Endothelial cell of umbilical vein (primary cell): ENCODE data around the gene GAL. TPM values are rescaled to one million over a fixed set of nuclear protein-coding genes. Genes with fewer than 3 reads are reported as not detected.

ENCODE experiments used
- BruUV-seq: library from RNA; stranded (reverse); fragments of 400-500 nt; replicated peaks from 2 replicates; lab custom pipeline; 2021; lab: Mats Ljungman, UMichigan
- CTCF ChIA-PET: fragments of 300-600, 350-600 bp; sonication (Branson Sonifier 250); formaldehyde crosslinking; loops from one replicate; lab custom pipeline; 2021; ENCODE audit warnings: antibody characterized with exemption, inconsistent platforms; lab: Charles Lee
- POLR2A ChIA-PET: fragments of 300-600, 350-600 bp; sonication (Branson Sonifier 250); formaldehyde crosslinking; loops from one replicate; lab custom pipeline; 2021; ENCODE audit warnings: antibody characterized with exemption, inconsistent platforms; lab: Charles Lee
- DNase-seq: peaks from one replicate; pipeline ENCODE4 v3.0.0-alpha.2; 2011; ENCODE audit warnings: low read depth, low spot score
- FAIRE-seq: peaks from 2 replicates; lab custom pipeline; 2011; peaks lifted over from hg19 to GRCh38; lab: Jason Lieb, UNC
- H2AFZ ChIP-seq: 2 replicates; pipeline ENCODE4 v1.6.0; 2012; ENCODE audit warnings: low read depth, low read length, control low read depth, inconsistent platforms
- H3K27ac ChIP-seq: 2 replicates; pipeline ENCODE4 v1.5.1; 2011; ENCODE audit warnings: low read depth, mild to moderate bottlenecking, control low read depth, low read length, moderate library complexity; ENCODE audit not compliant: insufficient read depth
- H3K27me3 ChIP-seq, 2 experiments: 2 replicates each; pipeline versions ENCODE4 v1.6.0 to v1.6.1; 2011; ENCODE audit warnings: low read length in 2 of 2, mixed read lengths in 1 of 2; ENCODE audit not compliant: control insufficient read depth in 2 of 2, insufficient read depth in 2 of 2
- H3K36me3 ChIP-seq, 2 experiments: 2 replicates in 1 of 2; 3 replicates in 1 of 2; pipeline ENCODE4 v1.5.1; 2011; ENCODE audit warnings: low read length in 2 of 2, mild to moderate bottlenecking in 1 of 2, moderate library complexity in 1 of 2; ENCODE audit not compliant: control insufficient read depth in 2 of 2, insufficient read depth in 2 of 2; ENCODE audit errors: extremely low read depth in 1 of 2
- H3K4me1 ChIP-seq: 3 replicates; pipeline ENCODE4 v1.5.1; 2011; ENCODE audit warnings: mild to moderate bottlenecking, low read length; ENCODE audit not compliant: control insufficient read depth, insufficient read depth; ENCODE audit errors: extremely low read depth
- H3K4me2 ChIP-seq: 2 replicates; pipeline ENCODE4 v1.6.1; 2011; ENCODE audit warnings: low read length, control low read depth, mixed read lengths; ENCODE audit not compliant: insufficient read depth
- H3K4me3 ChIP-seq, 3 experiments: fragments of 200-600 bp in 1 of 3; sonication (generic), shearing (Covaris generic) in 1 of 3; replicated peaks in 1 of 3; 2 replicates each; pipeline ENCODE4 v1.5.1; 2011 to 2016; ENCODE audit warnings: control low read depth in 3 of 3, low read length in 3 of 3, mild to moderate bottlenecking in 2 of 3, inconsistent platforms in 1 of 3, low read depth in 1 of 3, moderate library complexity in 1 of 3; ENCODE audit not compliant: insufficient read depth in 1 of 3
- H3K79me2 ChIP-seq: 2 replicates; pipeline ENCODE4 v1.6.0; 2012; ENCODE audit warnings: low read length, inconsistent platforms; ENCODE audit not compliant: control insufficient read depth, insufficient read depth
- H3K9ac ChIP-seq: replicated peaks from 2 replicates; pipeline ENCODE3; 2011; ENCODE audit warnings: low read length, control low read depth; ENCODE audit not compliant: insufficient read depth; ENCODE audit errors: extremely low read depth
- H3K9me1 ChIP-seq: replicated peaks from 3 replicates; pipeline ENCODE4 v1.6.0; 2011; ENCODE audit warnings: mild to moderate bottlenecking, low read length; ENCODE audit not compliant: control insufficient read depth, insufficient read depth; ENCODE audit errors: extremely low read depth
- H3K9me3 ChIP-seq: replicated peaks from 2 replicates; pipeline ENCODE4 v1.5.1; 2012; ENCODE audit warnings: low read length, inconsistent platforms; ENCODE audit not compliant: control insufficient read depth, insufficient read depth
- H4K20me1 ChIP-seq: replicated peaks from 2 replicates; pipeline ENCODE3; 2011; ENCODE audit warnings: mild to moderate bottlenecking, low read length; ENCODE audit not compliant: control insufficient read depth, insufficient read depth; ENCODE audit errors: extremely low read depth
- CTCF ChIP-seq, 2 donors: IDR thresholded peaks; 1 replicate in 1 of 2; 2 replicates in 1 of 2; pipeline ENCODE4 v1.5.1; 2011; ENCODE audit warnings: low read length in 2 of 2, mild to moderate bottlenecking in 2 of 2, moderate library complexity in 2 of 2, control low read depth in 1 of 2, inconsistent platforms in 1 of 2, low read depth in 1 of 2; ENCODE audit not compliant: insufficient read depth in 1 of 2; ENCODE audit errors: extremely low read depth in 1 of 2
- EZH2 ChIP-seq: IDR thresholded peaks from 2 replicates; pipeline ENCODE4 v1.6.1; 2012; ENCODE audit warnings: borderline replicate concordance, low read depth, mild to moderate bottlenecking, moderate library complexity, low read length, inconsistent platforms; ENCODE audit not compliant: severe bottlenecking
- FOS ChIP-seq: IDR thresholded peaks from 2 replicates; pipeline ENCODE4 v1.6.1; 2011; ENCODE audit warnings: mild to moderate bottlenecking, low read length, moderate library complexity, borderline replicate concordance; ENCODE audit not compliant: insufficient read depth
- GATA2 ChIP-seq: IDR thresholded peaks from 2 replicates; pipeline ENCODE4 v1.7.0; 2011; ENCODE audit warnings: low read depth, mild to moderate bottlenecking, moderate library complexity, mixed read lengths, low read length; ENCODE audit not compliant: insufficient read length, insufficient read depth
- JUN ChIP-seq: IDR thresholded peaks from 2 replicates; pipeline ENCODE4 v1.6.1; 2011; ENCODE audit warnings: borderline replicate concordance, low read depth; ENCODE audit not compliant: insufficient read length, insufficient read depth
- MYC ChIP-seq: IDR thresholded peaks from one replicate; pipeline ENCODE4 v1.6.1; 2011; ENCODE audit warnings: mild to moderate bottlenecking, low read depth, low read length
- POLR2A ChIP-seq: IDR thresholded peaks from 2 replicates; pipeline ENCODE4 v1.6.1; 2012; ENCODE audit warnings: low read depth, mild to moderate bottlenecking, control low read depth, low read length
- POLR2AphosphoS5 ChIP-seq: IDR thresholded peaks from 2 replicates; pipeline ENCODE4 v1.6.1; 2012; ENCODE audit warnings: low read depth, mild to moderate bottlenecking, control low read depth, low read length, moderate library complexity; ENCODE audit not compliant: insufficient read depth
- dilution Hi-C: fragments of 300-500 bp; cut with MboI; formaldehyde crosslinking; loops from one replicate; pipeline ENCODE4 v1.15.0; 2019; ENCODE audit warnings: low sequenced_read_pairs; ENCODE audit not compliant: extremely low pct_ligation_motif_present
- intact Hi-C: fragments of 100-400 bp; cut with micrococcal nuclease; formaldehyde crosslinking; loops from one replicate; pipeline ENCODE4 v1.10.0; 2022
- polyA plus RNA-seq, 4 experiments: library from polyadenylated mRNA; depleted of rRNA in 3 of 4; stranded (reverse) in 3 of 4; unstranded in 1 of 4; fragments of >200 nt; gene quantifications; 2 replicates each; pipeline versions ENCODE4 v1.2.1 to v1.2.3, GENCODE V29; 2011 to 2012; ENCODE audit warnings: missing spikeins in 1 of 4
- total RNA-seq: library from RNA; stranded (reverse); gene quantifications from 2 replicates; pipeline ENCODE4 v1.2.3, GENCODE V29; 2021
- TF ChIP-seq, protein P1 (sequence below): IDR thresholded peaks from 2 replicates; pipeline ENCODE4 v1.6.1; 2011; ENCODE audit not compliant: insufficient read depth, insufficient read length

GAL gene
- total and polyA plus RNA-seq, 2 donors (not counting 3 experiments of a cell fraction or from before 2014, with no cell fraction given), result 1.2 to 9.8 TPM

DNA sequence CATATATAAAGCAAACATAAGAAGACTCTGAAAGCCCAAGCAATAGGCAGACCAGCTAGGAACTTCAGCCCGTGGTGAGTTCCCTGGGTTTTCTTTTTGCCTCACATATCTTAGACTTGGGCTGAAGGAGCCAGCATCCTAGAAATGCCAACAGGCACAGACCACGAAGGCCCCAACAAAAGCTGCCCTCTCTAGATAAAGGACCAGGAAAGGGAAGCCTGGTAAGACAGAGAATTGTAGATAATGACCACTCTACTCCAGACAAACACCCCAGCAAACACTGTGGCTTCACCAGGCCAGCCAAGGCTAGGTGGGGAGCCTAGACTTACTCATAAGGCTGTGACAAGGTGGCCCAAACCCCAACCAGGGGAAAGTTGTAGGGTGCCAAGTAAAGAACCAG is 11.2 kb downstream of the GAL start:
- TF ChIP-seq JUN (no peak), EZH2 (no peak), FOS (no peak), POLR2A (no peak), MYC (no peak), CTCF (IDR thresholded peaks at IDR 0.05; ENCODE audit: extremely low read depth in 1 of 2, insufficient read depth in 1 of 2, low read depth in 1 of 2, low read length in 2 of 2) (no peak), POLR2AphosphoS5 (no peak), GATA2 (no peak)
- TF ChIP-seq, protein P1, sequence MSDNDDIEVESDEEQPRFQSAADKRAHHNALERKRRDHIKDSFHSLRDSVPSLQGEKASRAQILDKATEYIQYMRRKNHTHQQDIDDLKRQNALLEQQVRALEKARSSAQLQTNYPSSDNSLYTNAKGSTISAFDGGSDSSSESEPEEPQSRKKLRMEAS, result no peak
- Histone ChIP-seq H3K27me3 (peaks cover 2 to 17% of the 10 kb centered on the region in 2 experiments), H3K4me1 (no peaks in the 10 kb centered on the region), H3K9me1 (no peaks in the 10 kb centered on the region), H3K36me3 (no peaks in the 10 kb centered on the region), H4K20me1 (no peaks in the 10 kb centered on the region), H3K9me3 (no peaks in the 10 kb centered on the region), H2AFZ (no peak overlapping the region), H3K4me2 (no peak overlapping the region), H3K4me3 (no peak overlapping the region), H3K79me2 (no peaks in the 10 kb centered on the region), H3K9ac (no peak overlapping the region), H3K27ac (no peak overlapping the region)
- CTCF ChIA-PET, result no interaction called here
- POLR2A ChIA-PET, result no interaction called here
- intact Hi-C loops, result no loop called here
- no TSS peak for BruUV-seq
- dilution Hi-C loops, result no loop called here
- DNase-seq, result no peak
- no peak for FAIRE-seq
